ENCODE results near the gene CTSG.

- TF ChIP-seq CTCF (IDR thresholded peaks at IDR 0.05; ENCODE audit: low read length) (no peak), EZH2 (optimal IDR thresholded peaks at IDR 0.05; ENCODE audit: low read depth, low read length) (no peak)
Observed at GRCh38 chr14:24595073-24595808, 19.2 kb upstream of the CTSG start.

Data from MM.1S (cell line).